ENCODE results near the gene TCF25. TPM values are rescaled to one million over a fixed set of nuclear protein-coding genes. Genes with fewer than 3 reads are reported as not detected.

Gene TCF25
- total and polyA plus RNA-seq, 11 donors, result 52.5 to 115 (median 96.4) TPM

DNA sequence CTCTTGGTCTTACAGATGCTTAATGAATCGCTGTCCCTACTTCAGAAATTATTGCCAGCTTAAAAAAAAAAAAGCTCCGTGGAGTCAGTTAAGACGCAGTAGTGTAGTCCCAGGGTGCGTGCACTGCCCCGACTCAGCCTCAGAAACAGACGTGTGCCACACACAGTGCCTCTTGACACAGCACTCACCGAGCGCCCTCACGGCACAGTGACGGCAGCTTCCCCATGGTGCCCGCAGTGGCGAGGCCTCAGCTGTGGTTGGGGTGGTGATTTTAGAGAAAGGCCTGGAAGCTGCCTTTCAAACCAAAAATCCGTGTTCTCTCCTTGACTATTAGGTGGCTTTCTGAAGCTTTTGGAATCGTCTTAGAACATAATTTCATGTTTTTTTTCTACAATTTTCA lies 13.9 kb downstream of the TCF25 start:
- no peak overlapping the region for H3K4me3 ChIP-seq
- DNase-seq (no peak), ATAC-seq (no peak)
- peaks cover 0 to 7% (median 0%) of the 10 kb centered on the region in 12 donors for H3K4me1 ChIP-seq
- 91 to 97% (median 96%) methylated on average over 14 of the region's 14 CpGs for WGBS, 4 donors
- peaks cover 0 to 97% (median 96%) of the 10 kb centered on the region in 9 donors for H3K36me3 ChIP-seq
- intact Hi-C loops (cut with DNase I), result no loop called here
- H3K27ac ChIP-seq, result no peak overlapping the region
- TF ChIP-seq POLR2A (IDR thresholded peaks at IDR 0.05), result no peak
- TF ChIP-seq, protein P1, sequence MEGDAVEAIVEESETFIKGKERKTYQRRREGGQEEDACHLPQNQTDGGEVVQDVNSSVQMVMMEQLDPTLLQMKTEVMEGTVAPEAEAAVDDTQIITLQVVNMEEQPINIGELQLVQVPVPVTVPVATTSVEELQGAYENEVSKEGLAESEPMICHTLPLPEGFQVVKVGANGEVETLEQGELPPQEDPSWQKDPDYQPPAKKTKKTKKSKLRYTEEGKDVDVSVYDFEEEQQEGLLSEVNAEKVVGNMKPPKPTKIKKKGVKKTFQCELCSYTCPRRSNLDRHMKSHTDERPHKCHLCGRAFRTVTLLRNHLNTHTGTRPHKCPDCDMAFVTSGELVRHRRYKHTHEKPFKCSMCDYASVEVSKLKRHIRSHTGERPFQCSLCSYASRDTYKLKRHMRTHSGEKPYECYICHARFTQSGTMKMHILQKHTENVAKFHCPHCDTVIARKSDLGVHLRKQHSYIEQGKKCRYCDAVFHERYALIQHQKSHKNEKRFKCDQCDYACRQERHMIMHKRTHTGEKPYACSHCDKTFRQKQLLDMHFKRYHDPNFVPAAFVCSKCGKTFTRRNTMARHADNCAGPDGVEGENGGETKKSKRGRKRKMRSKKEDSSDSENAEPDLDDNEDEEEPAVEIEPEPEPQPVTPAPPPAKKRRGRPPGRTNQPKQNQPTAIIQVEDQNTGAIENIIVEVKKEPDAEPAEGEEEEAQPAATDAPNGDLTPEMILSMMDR (IDR thresholded peaks at IDR 0.05), result no peak
- no peaks in the 10 kb centered on the region for H3K9me3 ChIP-seq
- H3K27me3 ChIP-seq, result no peaks in the 10 kb centered on the region

DNA sequence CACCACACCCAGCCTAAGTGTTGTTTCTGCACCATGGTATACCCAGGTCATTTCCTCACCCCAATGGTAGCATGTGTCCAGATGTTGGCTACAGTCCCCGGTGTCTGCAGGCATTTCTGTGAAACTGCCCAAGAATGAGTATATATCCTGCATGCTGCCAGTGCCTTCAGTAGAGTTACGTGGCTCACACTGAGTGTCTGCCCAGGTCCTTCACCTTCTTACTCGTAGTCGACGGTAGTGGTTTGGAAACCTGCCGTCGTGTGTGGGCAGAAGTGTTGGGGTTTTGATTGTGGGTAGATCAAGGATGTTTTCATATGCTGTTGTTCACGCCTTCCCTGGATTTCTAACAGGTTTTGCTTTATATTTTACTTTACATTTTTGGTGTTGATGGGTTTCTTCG lies 16.8 kb downstream of the TCF25 start:
- ATAC-seq, result no peak
- no peak overlapping the region for H3K27ac ChIP-seq
- peaks cover 0 to 100% (median 98%) of the 10 kb centered on the region in 9 donors for H3K36me3 ChIP-seq
- TF ChIP-seq POLR2A (IDR thresholded peaks at IDR 0.05), result no peak
- TF ChIP-seq, protein P1 (IDR thresholded peaks at IDR 0.05), result no peak
- intact Hi-C loops (cut with DNase I), result no loop called here
- H3K4me3 ChIP-seq, result no peak overlapping the region
- H3K27me3 ChIP-seq, result no peaks in the 10 kb centered on the region
- DNase-seq, result no peak
- H3K9me3 ChIP-seq, result no peaks in the 10 kb centered on the region
- H3K4me1 ChIP-seq, result peaks cover 0 to 7% (median 0%) of the 10 kb centered on the region in 12 donors
- 88 to 92% (median 91%) methylated on average over 9 of the region's 9 CpGs for WGBS, 4 donors

DNA sequence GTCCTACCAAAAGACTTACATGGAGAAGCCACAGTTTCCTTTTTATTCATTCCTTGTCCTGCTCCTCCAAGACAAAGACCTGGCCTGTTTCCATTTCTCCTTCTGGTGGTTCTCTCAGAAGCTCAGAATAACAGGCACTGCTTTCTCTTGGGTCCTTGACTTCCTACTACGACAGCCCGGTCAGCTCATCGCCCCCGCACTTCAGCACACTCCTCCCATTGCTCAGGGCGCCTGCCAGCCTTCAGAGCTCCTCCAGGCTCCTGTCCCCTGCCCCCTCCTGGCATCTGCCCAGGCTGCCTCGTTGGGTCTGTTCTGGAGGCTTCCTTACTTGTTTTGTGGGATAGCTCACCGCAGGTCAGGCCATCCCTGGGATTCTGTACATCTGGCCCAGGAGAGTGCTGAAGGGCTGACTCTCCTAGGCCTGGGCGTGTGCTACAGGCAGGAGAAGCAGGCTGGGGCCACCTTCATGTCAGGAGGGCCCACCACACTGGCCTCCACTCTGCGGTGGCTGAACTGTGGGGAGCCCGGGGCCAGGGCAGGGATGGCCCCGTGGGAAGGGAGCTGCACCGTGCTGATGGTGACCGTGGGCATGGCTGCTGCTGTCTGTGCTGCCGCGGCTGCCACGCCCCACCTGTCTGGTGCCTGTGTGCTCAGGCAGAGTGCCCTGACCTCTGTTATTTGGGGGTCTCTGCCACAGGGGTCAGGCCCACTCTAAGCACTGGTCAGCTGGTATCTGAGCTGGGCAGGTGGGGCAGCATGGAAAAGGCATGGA lies 17.7 kb downstream of the TCF25 start:
- Histone ChIP-seq H3K27me3 (no peaks in the 10 kb centered on the region), H3K4me3 (no peak overlapping the region), H3K9me3 (no peaks in the 10 kb centered on the region), H3K36me3 (peaks cover 0 to 100% (median 98%) of the 10 kb centered on the region in 9 donors), H3K4me1 (peaks cover 0 to 7% (median 0%) of the 10 kb centered on the region in 12 donors), H3K27ac (peak overlapping the region in 1 of 12 donors; percentile 14)
- TF ChIP-seq, protein P1 (IDR thresholded peaks at IDR 0.05), result no peak
- TF ChIP-seq POLR2A (IDR thresholded peaks at IDR 0.05), result no peak
- 70 to 79% (median 76%) methylated on average over 13 to 16 of the region's 16 CpGs for WGBS, 4 donors
- intact Hi-C loops (cut with DNase I), result no loop called here
- DNase-seq (peak in 1 of 5 donors; percentile 34), ATAC-seq (peak in 3 of 4 donors; percentile 19 to 68 (median 47))

DNA sequence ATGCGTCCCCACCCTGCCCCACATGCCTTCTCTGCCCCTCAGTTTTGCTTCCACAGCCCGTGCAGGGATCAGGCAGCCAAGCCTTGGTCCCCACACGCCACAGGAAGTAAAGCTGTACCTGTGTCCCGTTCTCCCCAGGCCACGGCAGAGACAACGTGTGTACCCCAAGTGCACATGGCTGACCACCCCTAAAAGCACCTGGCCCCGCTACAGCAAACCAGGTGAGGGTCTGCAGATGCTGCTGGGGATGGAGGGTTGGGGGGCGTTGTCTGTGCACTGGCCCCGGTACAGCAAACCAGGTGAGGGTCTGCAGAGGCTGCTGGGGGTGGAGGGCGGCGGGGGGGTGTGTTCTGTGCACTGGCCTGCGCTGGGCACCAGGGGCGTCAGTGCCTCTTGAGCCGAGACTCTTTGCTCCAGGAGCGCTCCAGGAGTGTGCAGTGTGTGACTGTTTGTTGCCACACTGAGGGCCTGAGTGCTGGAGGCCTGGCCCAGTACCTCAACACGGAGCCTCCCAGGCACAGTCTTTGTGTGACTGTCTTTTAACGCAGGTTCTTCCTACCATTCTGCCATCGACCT lies 18.8 kb downstream of the TCF25 start:
- DNase-seq, result no peak
- Histone ChIP-seq H3K9me3 (no peaks in the 10 kb centered on the region), H3K27me3 (no peaks in the 10 kb centered on the region), H3K36me3 (peaks cover 0 to 100% (median 98%) of the 10 kb centered on the region in 9 donors), H3K4me3 (no peak overlapping the region), H3K27ac (no peak overlapping the region), H3K4me1 (peaks cover 0 to 7% (median 0%) of the 10 kb centered on the region in 12 donors)
- ATAC-seq, result no peak
- intact Hi-C loops (cut with DNase I), result no loop called here
- 89 to 92% (median 91%) methylated on average over 15 to 18 of the region's 18 CpGs for WGBS, 4 donors
- TF ChIP-seq POLR2A (IDR thresholded peaks at IDR 0.05), result no peak
- TF ChIP-seq, protein P1 (IDR thresholded peaks at IDR 0.05), result no peak
